Measurements from ENCODE around the gene IARS1.
A peak's percentile ranks its signal among the peaks of the same experiment; 100 is the strongest.

IARS1 gene

GRCh38 chr9:92295827-92296258, 2.3 kb upstream of the IARS1 start:
- TF ChIP-seq CTCF (IDR thresholded peaks at IDR 0.05; ENCODE audit: low read depth, low read length): no peak
- no peak overlapping the region for H3K4me3 ChIP-seq (ENCODE audit: low read depth, low read length)

GRCh38 chr9:92295240-92295790, 1.8 kb upstream of the IARS1 start:
- H3K4me3 ChIP-seq (ENCODE audit: low read depth, low read length): no peak overlapping the region
- no peak for TF ChIP-seq CTCF (IDR thresholded peaks at IDR 0.05; ENCODE audit: low read depth, low read length)

GRCh38 chr9:92294297-92294676, 790 bp upstream of the IARS1 start:
- H3K4me3 ChIP-seq (ENCODE audit: low read depth, low read length): peak overlapping the region; percentile 82
- no peak for TF ChIP-seq CTCF (IDR thresholded peaks at IDR 0.05; ENCODE audit: low read depth, low read length)

GRCh38 chr9:92293075-92293354, 482 bp downstream of the IARS1 start:
- peak overlapping the region; percentile 82 for H3K4me3 ChIP-seq (ENCODE audit: low read depth, low read length)
- TF ChIP-seq CTCF (IDR thresholded peaks at IDR 0.05; ENCODE audit: low read depth, low read length): no peak

- H3K4me3 ChIP-seq (ENCODE audit: low read depth, low read length): peak overlapping the region; percentile 82
- TF ChIP-seq CTCF (IDR thresholded peaks at IDR 0.05; ENCODE audit: low read depth, low read length): no peak
Measured at GRCh38 chr9:92292338-92293074, 991 bp downstream of the IARS1 start.

GRCh38 chr9:92291577-92291976, 1.9 kb downstream of the IARS1 start:
- TF ChIP-seq CTCF (IDR thresholded peaks at IDR 0.05; ENCODE audit: low read depth, low read length): no peak
- H3K4me3 ChIP-seq (ENCODE audit: low read depth, low read length): peak overlapping the region; percentile 82

GRCh38 chr9:92290785-92291429, 2.6 kb downstream of the IARS1 start:
- no peak for TF ChIP-seq CTCF (IDR thresholded peaks at IDR 0.05; ENCODE audit: low read depth, low read length)
- no peak overlapping the region for H3K4me3 ChIP-seq (ENCODE audit: low read depth, low read length)

All from WI38 (cell line).